ENCODE measurements around the gene SFMBT1. TPM values are rescaled to one million over a fixed set of nuclear protein-coding genes. Genes with fewer than 3 reads are reported as not detected.

SFMBT1 gene
- total RNA-seq, 1 experiment from 2014 or later = 14.8 TPM

- ChIA-PET POLR2A (no interaction called here), RAD21 (ENCODE audit: low non-redundant PET in 1 of 2, low total read pairs in 2 of 2, uncharacterized antibody in 2 of 2, unreplicated experiment in 2 of 2) (no interaction called here), CTCF (no interaction called here)
- no peak for DNase-seq (ENCODE audit: low read depth, low spot score)
- Histone ChIP-seq H3K4me1 (ENCODE audit: control insufficient read depth in 1 of 2, insufficient read depth in 2 of 2, low read length in 2 of 2) (no peaks in the 10 kb centered on the region), H3K4me2 (ENCODE audit: low read length) (no peak overlapping the region), H4K20me1 (ENCODE audit: insufficient read depth) (no peaks in the 10 kb centered on the region), H3K36me3 (ENCODE audit: control insufficient read depth in 1 of 2, insufficient read depth in 2 of 2, low read length in 2 of 2) (peaks cover 8 to 17% of the 10 kb centered on the region in 2 experiments; a peak in 3 of 4 replicates), H3K27ac (ENCODE audit: low read depth, low read length) (no peak overlapping the region), H3K79me2 (ENCODE audit: insufficient read depth, low read length) (no peaks in the 10 kb centered on the region), H3K27me3 (ENCODE audit: insufficient read depth, low read length) (no peaks in the 10 kb centered on the region), H2AFZ (ENCODE audit: low read depth, low read length, poor library complexity, severe bottlenecking) (no peak overlapping the region), H3K9me2 (ENCODE audit: insufficient read depth) (no peaks in the 10 kb centered on the region), H3K9ac (ENCODE audit: low read length) (no peak overlapping the region), H3K9me3 (ENCODE audit: control insufficient read depth in 1 of 2, insufficient read depth in 1 of 2, low read depth in 1 of 2, low read length in 2 of 2) (no peaks in the 10 kb centered on the region), H3K4me3 (replicated peaks in 1 of 2; ENCODE audit: low read depth in 1 of 2, low read length in 2 of 2) (no peak overlapping the region)
- intact Hi-C loops (cut with micrococcal nuclease) = no loop called here
- BruUV-seq (replicated peaks) = no TSS peak
- TF ChIP-seq FOSL1 (IDR thresholded peaks at IDR 0.05; ENCODE audit: low read depth) = no peak
- TF ChIP-seq SIN3A (IDR thresholded peaks at IDR 0.05; ENCODE audit: low read depth) = no peak
- TF ChIP-seq CEBPB (IDR thresholded peaks at IDR 0.05; ENCODE audit: low read depth) = no peak
- TF ChIP-seq EZH2phosphoT487 (IDR thresholded peaks at IDR 0.05; ENCODE audit: borderline replicate concordance) = no peak
- TF ChIP-seq EGR1 (IDR thresholded peaks at IDR 0.05; ENCODE audit: low read depth) = no peak
- no peak for TF ChIP-seq TCF7L2 (IDR thresholded peaks at IDR 0.05; ENCODE audit: borderline replicate concordance, extremely low read depth, insufficient read depth, insufficient read length)
- TF ChIP-seq SP1 (IDR thresholded peaks at IDR 0.05; ENCODE audit: low read depth) = no peak
- TF ChIP-seq SRF (IDR thresholded peaks at IDR 0.05; ENCODE audit: low read depth) = no peak
- no peak for TF ChIP-seq YY1 (IDR thresholded peaks at IDR 0.05; ENCODE audit: extremely low read depth, insufficient replicate concordance, low read depth, low read length)
- no peak for TF ChIP-seq ZBTB33 (IDR thresholded peaks at IDR 0.05; ENCODE audit: extremely low read depth, insufficient replicate concordance, low read length)
- no peak for TF ChIP-seq REST (IDR thresholded peaks at IDR 0.05; ENCODE audit: low read depth)
- no peak for TF ChIP-seq JUND (IDR thresholded peaks at IDR 0.05)
- TF ChIP-seq POLR2A (IDR thresholded peaks at IDR 0.05; ENCODE audit: borderline replicate concordance, extremely low read depth, insufficient read depth, insufficient read length) = no peak
- no peak for TF ChIP-seq EZH2 (IDR thresholded peaks at IDR 0.05)
- no peak for TF ChIP-seq ELF1 (IDR thresholded peaks at IDR 0.05; ENCODE audit: borderline replicate concordance, low read depth)
- ATAC-seq = no peak
Measured at GRCh38 chr3:52904000-52904399, 141.9 kb downstream of the SFMBT1 start.
